GM12872 (cell line): ENCODE data around the gene GALNT2.

Experiments used
- TF ChIP-seq, protein P1 (sequence below): IDR thresholded peaks from 3 replicates; pipeline ENCODE4 v1.5.1; 2011; ENCODE audit warnings: low read depth, mild to moderate bottlenecking, low read length, moderate library complexity; ENCODE audit not compliant: insufficient read depth

The GALNT2 gene

DNA sequence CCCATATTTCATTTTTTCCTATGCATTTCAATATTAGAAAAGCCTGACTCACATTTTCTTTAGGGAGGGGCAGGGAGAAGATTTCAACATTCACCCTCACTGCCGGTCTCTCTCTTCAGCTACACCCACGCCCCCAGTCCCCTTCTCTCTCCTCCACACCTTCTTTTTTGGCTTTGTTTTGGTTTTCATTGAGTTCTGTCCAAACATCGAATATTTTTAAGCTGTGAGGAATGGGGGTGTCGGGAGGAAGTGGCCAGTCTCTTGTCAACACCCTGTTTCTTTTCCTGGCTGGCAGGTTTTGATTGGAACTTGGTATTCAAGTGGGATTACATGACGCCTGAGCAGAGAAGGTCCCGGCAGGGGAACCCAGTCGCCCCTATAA, 181.8 kb downstream of the GALNT2 start:
- TF ChIP-seq, protein P1, sequence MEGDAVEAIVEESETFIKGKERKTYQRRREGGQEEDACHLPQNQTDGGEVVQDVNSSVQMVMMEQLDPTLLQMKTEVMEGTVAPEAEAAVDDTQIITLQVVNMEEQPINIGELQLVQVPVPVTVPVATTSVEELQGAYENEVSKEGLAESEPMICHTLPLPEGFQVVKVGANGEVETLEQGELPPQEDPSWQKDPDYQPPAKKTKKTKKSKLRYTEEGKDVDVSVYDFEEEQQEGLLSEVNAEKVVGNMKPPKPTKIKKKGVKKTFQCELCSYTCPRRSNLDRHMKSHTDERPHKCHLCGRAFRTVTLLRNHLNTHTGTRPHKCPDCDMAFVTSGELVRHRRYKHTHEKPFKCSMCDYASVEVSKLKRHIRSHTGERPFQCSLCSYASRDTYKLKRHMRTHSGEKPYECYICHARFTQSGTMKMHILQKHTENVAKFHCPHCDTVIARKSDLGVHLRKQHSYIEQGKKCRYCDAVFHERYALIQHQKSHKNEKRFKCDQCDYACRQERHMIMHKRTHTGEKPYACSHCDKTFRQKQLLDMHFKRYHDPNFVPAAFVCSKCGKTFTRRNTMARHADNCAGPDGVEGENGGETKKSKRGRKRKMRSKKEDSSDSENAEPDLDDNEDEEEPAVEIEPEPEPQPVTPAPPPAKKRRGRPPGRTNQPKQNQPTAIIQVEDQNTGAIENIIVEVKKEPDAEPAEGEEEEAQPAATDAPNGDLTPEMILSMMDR, result no peak

DNA sequence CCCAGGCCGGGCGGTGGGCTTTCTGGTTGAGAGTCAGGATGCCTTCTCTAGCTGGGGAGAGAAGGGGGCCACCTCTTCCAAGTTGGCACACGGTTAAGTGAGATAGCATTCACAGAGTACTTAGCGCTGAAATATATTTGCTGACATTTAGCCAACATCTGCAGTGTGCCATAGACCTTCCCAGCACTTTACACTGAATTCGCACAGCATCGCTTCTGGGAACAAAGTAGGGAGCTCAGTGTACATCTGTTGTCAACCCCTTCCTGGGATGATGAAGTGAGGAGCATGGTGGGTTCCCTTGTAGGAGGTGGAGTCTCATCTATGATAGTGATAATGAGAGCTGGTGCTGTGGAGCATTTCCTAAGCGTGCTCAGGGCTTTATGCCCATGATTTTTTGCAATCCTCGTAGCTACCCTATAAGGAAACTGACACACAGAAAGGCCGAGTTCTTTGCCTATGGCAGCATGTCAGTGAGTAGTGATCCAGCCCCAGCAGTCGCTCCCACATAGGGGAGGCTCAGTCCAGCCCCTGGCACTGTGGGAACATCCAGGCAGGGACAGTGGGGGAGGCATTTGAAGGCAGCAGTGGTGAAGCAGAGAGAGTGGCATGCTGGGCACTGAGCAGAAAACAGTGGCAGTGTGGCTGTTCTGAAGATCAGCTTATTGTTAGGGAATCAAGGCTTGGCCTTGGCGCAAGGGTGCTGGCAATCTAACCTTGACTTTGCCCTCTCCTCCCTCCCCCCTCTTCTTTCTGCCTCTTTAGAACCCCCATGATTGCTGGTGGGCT, 182.8 kb downstream of the GALNT2 start:
- TF ChIP-seq, protein P1, result no peak

DNA sequence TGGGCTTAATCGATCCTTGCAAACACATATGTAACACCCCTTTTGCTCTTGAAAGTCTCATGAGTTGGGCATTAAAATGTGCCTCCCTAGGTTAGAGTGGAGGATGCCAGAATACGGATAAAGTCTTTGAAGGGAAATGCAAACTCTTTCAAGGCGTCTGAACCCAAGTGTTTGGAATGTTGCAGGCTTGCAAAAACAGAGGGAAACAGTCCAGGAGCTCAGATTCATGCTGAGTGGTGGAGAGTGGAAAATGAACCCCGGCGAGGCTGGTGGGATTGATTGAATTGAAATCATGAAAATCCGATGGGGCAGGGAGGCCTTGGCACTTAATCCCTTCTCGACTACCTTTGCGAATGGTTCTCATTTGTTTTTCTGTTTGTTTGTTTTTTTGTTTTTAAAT, 183.6 kb downstream of the GALNT2 start:
- TF ChIP-seq, protein P1, result no peak

DNA sequence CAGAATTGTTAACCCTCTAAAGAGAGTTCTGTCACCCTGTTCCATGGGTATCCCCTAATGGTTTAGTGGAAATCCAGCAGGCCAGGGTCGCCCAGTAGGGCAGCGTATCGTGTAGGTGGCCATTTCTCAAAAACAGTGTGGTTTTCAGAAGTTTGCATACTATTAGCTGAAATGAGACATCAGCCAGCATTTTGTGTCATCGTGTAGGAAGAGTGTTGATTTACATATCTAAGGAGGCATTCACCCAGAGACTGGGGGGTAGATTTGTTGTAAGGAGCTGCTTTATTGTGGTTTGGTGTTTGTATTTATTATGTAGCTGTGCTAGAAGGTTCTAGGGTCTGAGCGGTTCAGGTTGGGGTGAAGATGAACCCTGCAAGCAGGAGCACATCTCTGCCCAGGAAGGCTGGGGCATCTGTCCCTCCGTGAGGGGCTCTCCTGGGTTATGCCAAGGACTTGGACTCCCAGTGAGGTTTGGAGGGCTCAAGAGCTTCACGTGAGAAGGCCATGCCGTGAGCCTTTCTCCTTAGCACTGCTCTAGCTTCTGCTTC, 184.7 kb downstream of the GALNT2 start:
- TF ChIP-seq, protein P1, result no peak

DNA sequence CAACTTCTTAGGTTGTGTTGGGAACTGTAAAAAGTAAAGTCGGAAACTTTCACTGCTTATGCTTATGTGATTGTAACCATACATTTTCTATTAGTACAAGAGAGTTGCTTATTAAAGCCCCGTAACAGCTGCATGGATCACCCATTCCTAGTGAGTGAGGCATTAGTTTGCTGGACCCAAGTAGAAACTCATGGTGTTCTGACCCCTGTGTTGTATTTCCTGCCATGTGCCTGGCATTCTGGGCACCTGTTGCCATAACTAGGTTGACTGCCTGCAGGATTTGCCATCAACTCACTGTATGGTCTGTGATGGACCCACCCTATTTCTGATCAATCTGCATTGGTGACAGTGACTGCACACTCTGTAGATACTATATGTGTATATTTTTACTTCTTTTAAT, 186.1 kb downstream of the GALNT2 start:
- TF ChIP-seq, protein P1, result no peak

DNA sequence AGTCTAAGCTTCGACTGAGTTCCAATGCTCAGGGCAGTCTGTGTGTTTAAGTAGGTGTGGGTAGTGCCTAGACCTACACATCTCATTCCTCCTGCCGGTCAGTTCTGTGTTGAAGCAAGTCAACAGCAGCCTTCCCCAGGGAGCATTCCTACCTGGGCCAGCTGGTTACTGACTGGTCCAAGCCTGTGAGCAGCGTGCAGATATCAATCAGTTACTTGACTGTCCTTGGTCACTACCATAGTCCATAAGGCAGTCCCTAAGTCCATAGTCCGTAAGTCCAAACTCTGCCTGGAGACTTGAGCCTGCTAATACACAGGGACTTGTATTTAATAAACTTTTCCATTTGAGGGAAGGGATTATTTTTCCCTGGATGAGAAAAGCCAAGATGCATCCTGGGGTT, 187.2 kb downstream of the GALNT2 start:
- TF ChIP-seq, protein P1, result no peak

DNA sequence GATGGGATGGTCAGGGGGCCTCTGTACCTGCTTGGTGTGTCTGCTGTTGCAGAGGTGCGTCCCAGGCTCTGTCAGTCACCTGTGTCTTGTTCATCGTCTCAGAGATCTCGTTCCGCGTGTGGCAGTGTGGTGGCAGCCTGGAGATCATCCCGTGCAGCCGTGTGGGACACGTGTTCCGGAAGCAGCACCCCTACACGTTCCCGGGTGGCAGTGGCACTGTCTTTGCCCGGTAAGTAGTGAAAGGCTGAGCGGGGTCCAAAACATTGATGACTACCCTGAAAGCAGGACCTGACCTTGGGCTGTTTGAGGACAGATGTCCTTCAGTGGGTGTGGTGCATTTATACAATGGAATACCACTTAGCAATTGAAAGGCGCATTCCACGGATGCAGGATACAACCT, 188.1 kb downstream of the GALNT2 start:
- TF ChIP-seq, protein P1, result no peak
